Parathyroid adenoma (tissue), 2 donors: ENCODE data around the gene LY9.

Experiments used
- H2AFZ ChIP-seq: fragments of 300-600 bp; sonication (generic); one replicate; pipeline ENCODE4 v1.7.0; 2017; ENCODE audit warnings: antibody characterized with exemption, mild to moderate bottlenecking
- H3K27ac ChIP-seq: fragments of 300-600 bp; sonication (generic); one replicate; pipeline ENCODE4 v1.7.0; 2017
- H3K27me3 ChIP-seq: fragments of 300-600 bp; sonication (generic); one replicate; pipeline ENCODE4 v1.7.0; 2017; ENCODE audit warnings: low read length; ENCODE audit not compliant: control insufficient read depth, insufficient read depth
- H3K36me3 ChIP-seq: fragments of 300-600 bp; sonication (generic); one replicate; pipeline ENCODE4 v1.7.0; 2017; ENCODE audit warnings: low read length; ENCODE audit not compliant: control insufficient read depth, insufficient read depth
- H3K4me1 ChIP-seq: fragments of 300-600 bp; sonication (generic); one replicate; pipeline ENCODE4 v1.7.0; 2017; ENCODE audit warnings: control low read depth
- H3K4me2 ChIP-seq: fragments of 300-600 bp; sonication (generic); one replicate; pipeline ENCODE4 v1.7.0; 2017; ENCODE audit warnings: low read length
- H3K4me3 ChIP-seq: fragments of 300-600 bp; sonication (generic); one replicate; pipeline ENCODE4 v1.7.0; 2017; ENCODE audit warnings: low read depth, low read length
- H3K79me2 ChIP-seq: fragments of 300-600 bp; sonication (generic); one replicate; pipeline ENCODE4 v1.7.0; 2017; ENCODE audit warnings: control low read depth
- H3K9ac ChIP-seq: fragments of 300-600 bp; sonication (generic); one replicate; pipeline ENCODE4 v1.7.0; 2017; ENCODE audit warnings: mild to moderate bottlenecking
- H3K9me3 ChIP-seq: fragments of 300-600 bp; sonication (generic); one replicate; pipeline ENCODE4 v1.7.0; 2017; ENCODE audit warnings: low read length; ENCODE audit not compliant: control insufficient read depth
- CTCF ChIP-seq: fragments of 300-600 bp; sonication (generic); IDR thresholded peaks from one replicate; pipeline ENCODE4 v1.7.0; 2017; ENCODE audit warnings: antibody characterized with exemption, mild to moderate bottlenecking
- donor health status: primary hyperparathyroidism.

The LY9 gene

DNA sequence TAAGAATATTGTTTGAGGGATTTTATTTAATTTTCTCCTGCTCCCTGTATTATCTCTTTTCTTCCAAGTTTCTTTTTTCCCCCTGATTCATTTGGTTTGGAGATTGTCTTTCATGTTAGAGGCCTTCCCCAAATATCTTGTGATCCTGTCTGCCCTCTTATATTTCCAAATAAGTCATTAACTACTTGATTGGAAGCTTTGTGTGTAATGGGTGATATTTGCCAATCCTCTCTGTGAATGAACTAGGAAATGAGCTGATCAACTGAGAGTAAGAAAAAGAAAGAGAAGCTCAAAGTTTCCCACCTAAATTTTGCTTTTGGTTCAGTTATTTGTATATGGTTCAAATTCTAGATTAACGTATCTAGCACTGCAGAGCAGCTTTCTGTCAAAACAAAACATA lies 23.6 kb upstream of the LY9 start:
- Histone ChIP-seq H3K4me3 (no peak overlapping the region), H3K4me2 (no peak overlapping the region), H2AFZ (no peak overlapping the region), H3K9ac (no peak overlapping the region), H3K27me3 (no peaks in the 10 kb centered on the region), H3K9me3 (no peaks in the 10 kb centered on the region), H3K4me1 (no peaks in the 10 kb centered on the region), H3K79me2 (no peaks in the 10 kb centered on the region), H3K36me3 (no peaks in the 10 kb centered on the region), H3K27ac (no peak overlapping the region)
- TF ChIP-seq CTCF, result no peak

GRCh38 chr1:160773093-160773492 lies 22.9 kb upstream of the LY9 start:
- Histone ChIP-seq H2AFZ (no peak overlapping the region), H3K4me2 (no peak overlapping the region)

GRCh38 chr1:160774886-160775719 lies 20.9 kb upstream of the LY9 start:
- Histone ChIP-seq H3K27me3 (no peaks in the 10 kb centered on the region), H3K9me3 (no peaks in the 10 kb centered on the region), H3K27ac (no peak overlapping the region), H3K4me1 (no peaks in the 10 kb centered on the region), H3K4me3 (no peak overlapping the region), H3K4me2 (no peak overlapping the region), H3K9ac (no peak overlapping the region), H3K36me3 (no peaks in the 10 kb centered on the region), H3K79me2 (no peaks in the 10 kb centered on the region), H2AFZ (no peak overlapping the region)
- TF ChIP-seq CTCF, result no peak

More at GRCh38 chr1:160773093-160773492, 22.9 kb upstream of the LY9 start:
- Histone ChIP-seq H3K27ac (no peak overlapping the region), H3K9me3 (no peaks in the 10 kb centered on the region), H3K27me3 (no peaks in the 10 kb centered on the region), H3K4me3 (no peak overlapping the region), H3K79me2 (no peaks in the 10 kb centered on the region), H3K9ac (no peak overlapping the region), H3K36me3 (no peaks in the 10 kb centered on the region), H3K4me1 (no peaks in the 10 kb centered on the region)
- no peak for TF ChIP-seq CTCF

GRCh38 chr1:160776178-160776577 lies 19.8 kb upstream of the LY9 start:
- H3K4me1 ChIP-seq, result no peaks in the 10 kb centered on the region
- no peak overlapping the region for H3K4me2 ChIP-seq
- H3K27ac ChIP-seq, result no peak overlapping the region
- H3K9ac ChIP-seq, result no peak overlapping the region
- no peaks in the 10 kb centered on the region for H3K9me3 ChIP-seq
- no peaks in the 10 kb centered on the region for H3K79me2 ChIP-seq
- no peak overlapping the region for H2AFZ ChIP-seq
- H3K36me3 ChIP-seq, result no peaks in the 10 kb centered on the region
- no peaks in the 10 kb centered on the region for H3K27me3 ChIP-seq
- H3K4me3 ChIP-seq, result no peak overlapping the region
- no peak for TF ChIP-seq CTCF
